KBM-7 (cell line): Measurements from ENCODE around the gene C6orf15.

Experiments used
- DNase-seq: peaks from one replicate; pipeline ENCODE4 v3.0.0-alpha.2; 2015
- in situ Hi-C: fragments of 300-500 bp; cut with MboI; formaldehyde crosslinking; loops from 2 replicates; pipeline ENCODE4 v1.14.3; 2020; ENCODE audit warnings: low sequenced_read_pairs, low pct_unique_long_range_greater_than_20kb, mixed read lengths

C6orf15 gene

DNA sequence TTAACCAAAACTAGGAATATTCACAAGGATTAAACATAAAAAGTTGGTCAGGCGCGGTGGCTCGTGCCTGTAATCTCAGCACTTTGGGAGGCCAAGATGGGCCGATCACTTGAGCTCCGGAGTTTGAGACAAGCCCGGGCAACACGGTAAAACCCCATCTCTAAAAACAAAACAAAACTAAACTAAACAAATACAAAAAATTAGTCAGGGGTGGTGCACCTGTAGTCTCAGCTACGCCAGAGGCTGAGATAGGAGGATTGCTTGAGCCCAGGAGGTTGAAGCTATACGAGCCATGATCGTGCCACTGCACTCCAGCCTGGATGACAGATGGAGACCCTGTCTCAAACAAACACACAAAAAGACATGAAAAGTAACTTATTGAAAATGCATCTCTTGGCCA is 23.3 kb upstream of the C6orf15 start:
- no peak for DNase-seq

GRCh38 chr6:31132806-31133205 is 20.4 kb upstream of the C6orf15 start:
- in situ Hi-C loops: no loop called here

More for the DNA sequence above, 23.3 kb upstream of the C6orf15 start:
- in situ Hi-C loops: no loop called here

GRCh38 chr6:31131595-31131994 is 19.2 kb upstream of the C6orf15 start:
- no peak for DNase-seq
- in situ Hi-C loops: no loop called here

More at GRCh38 chr6:31132806-31133205, 20.4 kb upstream of the C6orf15 start:
- DNase-seq: no peak

- DNase-seq: no peak
- in situ Hi-C loops: no loop called here
Measured at GRCh38 chr6:31130751-31131150, 18.4 kb upstream of the C6orf15 start.

DNA sequence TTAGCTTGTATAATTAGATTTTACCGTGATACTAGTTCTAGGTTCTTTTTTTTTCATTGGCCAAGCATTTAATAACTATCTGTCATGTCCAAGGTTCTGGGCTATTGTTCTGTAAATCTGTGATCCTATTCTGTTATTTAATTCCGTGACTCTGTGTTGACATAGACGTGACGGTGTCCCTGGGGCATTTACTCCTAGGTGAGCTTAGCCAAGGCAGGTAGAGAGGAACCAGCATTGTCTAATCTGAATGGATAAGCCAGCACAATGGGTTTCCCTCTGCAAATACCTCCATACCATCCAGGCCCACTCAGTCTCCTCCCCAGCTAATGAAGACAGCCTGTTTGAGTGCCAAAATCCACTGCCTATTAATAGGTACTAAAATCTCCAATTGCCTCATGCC is 16.8 kb upstream of the C6orf15 start:
- in situ Hi-C loops: no loop called here
- no peak for DNase-seq

DNA sequence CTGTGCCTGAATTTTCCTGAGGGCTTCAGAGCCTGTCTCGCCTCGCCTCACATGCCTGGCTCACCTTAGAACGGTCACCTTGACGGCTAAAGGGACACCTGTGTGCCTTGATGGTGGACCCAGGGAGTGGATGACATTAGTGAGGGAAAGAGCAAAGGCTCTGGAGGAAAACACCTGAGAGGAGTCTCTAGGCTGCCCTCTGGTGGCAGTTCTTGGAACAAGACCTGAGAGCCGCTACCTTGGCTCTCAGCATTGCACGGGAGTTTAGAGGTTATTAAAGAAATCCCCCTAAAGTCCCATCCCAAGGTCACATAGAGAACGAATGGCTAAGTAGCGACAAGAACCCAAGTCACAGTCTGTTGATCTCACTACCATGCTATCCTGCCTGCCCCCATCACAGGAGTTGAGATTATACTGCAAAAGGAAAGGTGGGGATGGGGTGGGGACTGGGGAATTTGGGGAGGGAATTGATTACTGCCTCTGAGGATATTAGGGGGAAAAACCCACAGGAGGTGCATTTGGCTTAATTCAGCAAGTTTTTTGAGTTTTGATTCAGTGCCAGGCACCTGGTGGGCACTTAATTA is 15.8 kb upstream of the C6orf15 start:
- peak; percentile 60 for DNase-seq
- in situ Hi-C loops: no loop called here

GRCh38 chr6:31126396-31127175 is 14.2 kb upstream of the C6orf15 start:
- in situ Hi-C loops: no loop called here
- no peak for DNase-seq

GRCh38 chr6:31125586-31126363 is 13.4 kb upstream of the C6orf15 start:
- DNase-seq: no peak
- in situ Hi-C loops: no loop called here

- no peak for DNase-seq
- in situ Hi-C loops: no loop called here
Measured at GRCh38 chr6:31125162-31125561, 12.8 kb upstream of the C6orf15 start.

DNA sequence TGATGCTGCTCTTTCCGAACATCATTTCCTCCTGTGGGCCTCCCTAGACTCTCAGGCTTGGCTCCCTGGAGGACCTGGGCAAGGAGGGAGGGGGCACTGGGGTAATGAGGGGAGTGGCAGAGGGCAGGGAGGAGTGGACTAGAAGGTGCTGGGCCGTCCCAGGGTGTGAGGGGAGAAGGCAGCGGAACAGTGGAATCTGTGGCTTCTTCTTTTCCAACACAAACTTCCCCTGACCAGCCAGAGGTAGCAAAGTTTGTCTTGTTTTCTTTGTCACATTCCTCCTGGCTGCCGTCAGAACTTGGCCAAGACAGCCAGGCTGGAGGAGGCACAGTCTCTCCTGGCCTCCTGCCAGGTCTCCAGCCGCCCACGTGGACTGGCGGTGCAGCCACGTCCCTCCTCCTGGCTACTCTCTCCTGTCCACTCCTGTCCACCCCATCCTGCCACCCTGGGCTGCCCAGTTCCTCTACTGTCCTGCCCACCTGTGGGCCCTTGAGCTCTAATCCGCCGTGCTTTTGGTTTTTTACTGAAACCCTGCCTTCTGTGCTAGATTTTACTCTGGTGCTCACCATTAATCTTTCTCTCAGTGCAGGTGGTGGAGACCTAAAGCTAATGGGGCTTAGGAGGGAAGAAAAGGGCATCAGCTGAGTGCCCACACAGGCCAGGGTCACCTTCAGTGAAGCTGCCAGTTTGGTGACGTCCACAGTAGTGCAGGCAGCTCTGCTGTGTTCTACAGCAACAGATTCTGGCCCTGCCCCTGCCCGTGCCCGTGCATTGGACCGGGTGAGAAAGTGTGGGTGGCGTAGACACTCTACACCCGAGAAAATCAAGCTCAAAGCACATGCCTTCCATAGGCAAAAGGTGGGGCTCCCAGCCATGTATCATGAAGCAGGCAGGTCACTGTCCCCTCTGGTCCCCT is 10.7 kb upstream of the C6orf15 start:
- in situ Hi-C loops: no loop called here
- DNase-seq: no peak

GRCh38 chr6:31121131-31121790 is 8.9 kb upstream of the C6orf15 start:
- DNase-seq: no peak
- in situ Hi-C loops: no loop called here

DNA sequence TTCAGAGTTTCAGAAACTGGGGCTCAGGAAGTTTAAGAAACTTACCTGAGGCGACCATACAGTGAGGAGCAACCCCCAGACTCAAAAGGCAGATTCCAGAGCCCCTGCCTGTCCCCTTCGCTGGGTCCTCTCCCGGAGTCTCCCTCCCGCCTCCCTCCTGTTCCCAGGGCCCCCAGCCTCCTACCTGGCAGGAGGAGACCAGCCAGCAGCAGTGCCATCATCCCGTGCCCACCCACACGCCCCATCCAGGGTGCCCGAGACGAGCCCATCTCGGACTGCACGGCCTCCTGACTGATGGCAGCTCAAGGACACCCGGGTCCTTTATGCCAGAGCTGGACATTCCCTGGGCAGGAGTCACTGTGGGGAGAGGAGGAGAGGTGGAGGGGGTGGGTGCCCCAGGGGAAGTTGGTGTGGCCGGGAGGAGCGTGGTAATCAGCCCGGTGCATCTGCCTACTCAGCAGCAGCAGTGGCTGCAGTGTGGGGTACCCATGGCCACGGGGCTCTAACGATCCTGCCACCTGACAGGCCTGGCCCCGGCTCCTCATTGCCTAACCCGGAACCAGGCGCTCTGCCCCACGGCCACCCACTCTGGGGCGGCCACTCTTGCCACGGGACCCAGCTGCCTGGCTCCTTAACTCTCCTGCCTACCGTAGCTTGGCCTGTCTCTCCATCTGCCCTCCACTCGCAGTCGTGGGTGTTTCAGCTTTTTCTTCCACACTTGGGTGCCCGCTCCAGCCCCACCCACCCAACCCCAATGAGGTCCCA is 8.0 kb upstream of the C6orf15 start, which contains the start of gene CDSN:
TSS of gene CDSN (minus strand) at position 296 of the 765 bp plus-strand sequence. CDS start at position 269, 27 bp downstream.
- DNase-seq: no peak
- in situ Hi-C loops: no loop called here

DNA sequence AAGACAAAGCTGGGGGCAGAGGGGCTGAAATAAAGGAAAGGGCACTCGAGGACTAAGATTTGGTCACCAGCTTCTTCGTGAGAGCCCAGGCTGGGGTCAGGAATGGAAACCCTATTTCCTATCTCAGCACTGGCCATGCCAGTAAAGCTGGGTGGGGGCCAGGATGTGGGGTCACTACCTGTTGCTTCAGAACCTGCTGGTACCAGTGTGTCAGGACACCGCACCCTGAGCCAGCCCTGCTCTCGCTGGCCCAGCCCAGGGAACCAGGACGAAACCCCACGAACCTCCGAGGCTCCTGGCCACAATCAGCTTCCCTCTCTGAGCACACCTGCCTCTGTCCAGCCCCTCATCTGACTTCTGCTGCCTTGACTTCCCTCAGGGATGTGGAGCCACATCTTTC is 5.8 kb upstream of the C6orf15 start:
- no peak for DNase-seq
- in situ Hi-C loops: no loop called here

DNA sequence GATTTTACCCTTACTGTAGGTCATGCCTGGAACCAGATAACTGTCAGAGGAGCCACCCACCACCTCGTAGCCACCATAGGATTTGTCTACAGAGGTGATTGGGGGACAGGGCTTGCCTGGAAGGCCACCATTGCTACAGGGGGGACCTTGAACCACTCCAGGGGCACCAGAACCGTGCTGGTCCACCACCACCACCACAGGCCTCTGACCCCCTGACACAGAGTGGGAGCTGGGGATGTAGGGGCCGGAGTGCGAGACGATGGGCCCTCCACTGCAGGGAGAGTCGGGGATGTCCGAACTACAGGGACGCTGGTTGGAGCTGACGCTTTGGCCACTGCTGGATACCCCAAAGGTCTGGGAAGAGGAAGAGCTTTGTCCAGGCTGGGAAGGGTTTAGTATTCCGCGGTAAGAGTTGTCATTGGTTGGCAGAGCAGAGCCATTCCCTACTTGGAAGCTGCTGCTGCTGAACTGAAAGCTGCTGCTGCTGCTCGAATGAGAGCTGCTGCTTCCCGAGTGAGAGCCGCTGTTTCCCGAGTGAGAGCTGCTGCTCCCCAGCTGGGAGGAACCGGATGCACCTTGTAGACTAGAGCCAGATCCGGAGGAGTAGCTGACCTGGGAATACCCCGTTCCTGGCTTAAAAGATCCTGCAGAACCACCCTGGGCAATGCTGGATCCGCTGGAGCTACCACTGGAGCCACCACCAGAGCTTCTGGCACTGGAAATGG is 4.4 kb upstream of the C6orf15 start:
- in situ Hi-C loops: no loop called here
- no peak for DNase-seq

- in situ Hi-C loops: no loop called here
- no peak for DNase-seq
Measured at GRCh38 chr6:31115941-31116560, 3.7 kb upstream of the C6orf15 start.

GRCh38 chr6:31114970-31115849 is 2.8 kb upstream of the C6orf15 start:
- in situ Hi-C loops: no loop called here
- no peak for DNase-seq
